ENCODE data around the gene FMNL2. TPM values are rescaled to one million over a fixed set of nuclear protein-coding genes. Genes with fewer than 3 reads are reported as not detected.

The FMNL2 gene
- polyA plus RNA-seq, 1 donor from 2014 or later: 86.5 TPM

DNA sequence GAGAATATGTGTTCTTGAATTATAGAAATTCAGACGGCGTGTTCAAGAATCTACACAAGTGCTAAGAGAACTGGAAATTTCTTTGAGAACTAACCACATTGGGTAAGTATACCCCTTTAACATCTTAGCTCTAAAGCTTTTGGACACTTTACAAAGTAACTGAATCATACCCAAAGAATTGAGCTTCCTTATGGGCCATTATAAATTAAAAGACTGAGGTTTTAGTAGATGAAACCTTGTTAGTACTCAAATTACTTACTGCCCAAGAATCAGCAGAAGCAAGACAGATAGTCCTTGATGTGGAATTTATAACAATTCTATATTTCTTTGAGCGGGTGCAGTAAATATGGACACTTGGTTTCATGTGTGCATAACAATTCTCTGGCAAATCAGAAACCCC is 214.0 kb downstream of the FMNL2 start:
- H3K4me3 ChIP-seq (ENCODE audit: low read length): no peak overlapping the region
- H3K27ac ChIP-seq (ENCODE audit: low read length): no peak overlapping the region
- no peak overlapping the region for H2AFZ ChIP-seq (ENCODE audit: low read depth, low read length)
- TF ChIP-seq RAD21 (conservative IDR thresholded peaks at IDR 0.05) (no peak), SMC3 (conservative IDR thresholded peaks at IDR 0.05; ENCODE audit: poor library complexity) (no peak), CTCF (IDR thresholded peaks at IDR 0.05; ENCODE audit: poor library complexity, severe bottlenecking) (no peak)
- H3K36me3 ChIP-seq (ENCODE audit: insufficient read depth, low read length): peaks cover 3% of the 10 kb centered on the region
- no peak overlapping the region for H3K4me2 ChIP-seq (ENCODE audit: low read length)
- H3K79me2 ChIP-seq (replicated peaks; ENCODE audit: insufficient read depth, low read length): no peaks in the 10 kb centered on the region
- no peak overlapping the region for H3K9ac ChIP-seq (ENCODE audit: low read length)
- H4K20me1 ChIP-seq (ENCODE audit: insufficient read depth): no peaks in the 10 kb centered on the region
- H3K27me3 ChIP-seq (ENCODE audit: insufficient read depth, low read depth, low read length): no peaks in the 10 kb centered on the region
- H3K9me2 ChIP-seq (ENCODE audit: insufficient read depth, low read length): no peaks in the 10 kb centered on the region
- no peaks in the 10 kb centered on the region for H3K9me3 ChIP-seq (ENCODE audit: low read length)
- H3F3A ChIP-seq (ENCODE audit: insufficient read depth, low read length, poor library complexity, severe bottlenecking): no peaks in the 10 kb centered on the region

GRCh38 chr2:152549423-152549822 is 214.4 kb downstream of the FMNL2 start:
- H3K9me3 ChIP-seq (ENCODE audit: low read length): no peaks in the 10 kb centered on the region
- no peak overlapping the region for H2AFZ ChIP-seq (ENCODE audit: low read depth, low read length)
- no peaks in the 10 kb centered on the region for H3K27me3 ChIP-seq (ENCODE audit: insufficient read depth, low read depth, low read length)
- H3K4me3 ChIP-seq (ENCODE audit: low read length): no peak overlapping the region
- no peak overlapping the region for H3K4me2 ChIP-seq (ENCODE audit: low read length)
- no peak overlapping the region for H3K9ac ChIP-seq (ENCODE audit: low read length)
- H3K36me3 ChIP-seq (ENCODE audit: insufficient read depth, low read length): peaks cover 2% of the 10 kb centered on the region
- no peaks in the 10 kb centered on the region for H3K9me2 ChIP-seq (ENCODE audit: insufficient read depth, low read length)
- no peak overlapping the region for H3K27ac ChIP-seq (ENCODE audit: low read length)
- no peaks in the 10 kb centered on the region for H4K20me1 ChIP-seq (ENCODE audit: insufficient read depth)
- no peaks in the 10 kb centered on the region for H3K79me2 ChIP-seq (replicated peaks; ENCODE audit: insufficient read depth, low read length)
- H3F3A ChIP-seq (ENCODE audit: insufficient read depth, low read length, poor library complexity, severe bottlenecking): no peaks in the 10 kb centered on the region
- TF ChIP-seq RAD21 (conservative IDR thresholded peaks at IDR 0.05) (no peak), EP300 (conservative IDR thresholded peaks at IDR 0.05; ENCODE audit: poor library complexity, severe bottlenecking) (no peak), SMC3 (conservative IDR thresholded peaks at IDR 0.05; ENCODE audit: poor library complexity) (no peak), REST (IDR thresholded peaks at IDR 0.05; ENCODE audit: borderline replicate concordance) (no peak), EZH2 (IDR thresholded peaks at IDR 0.05; ENCODE audit: borderline replicate concordance, insufficient read depth, low read length, poor library complexity, severe bottlenecking) (no peak), POLR2AphosphoS5 (IDR thresholded peaks at IDR 0.05) (no peak), MXI1 (conservative IDR thresholded peaks at IDR 0.05; ENCODE audit: poor library complexity, severe bottlenecking) (no peak), CTCF (IDR thresholded peaks at IDR 0.05; ENCODE audit: poor library complexity, severe bottlenecking) (no peak)
